Gastrocnemius medialis (tissue), 4 donors: ENCODE measurements around the gene TMEM132A. TPM values are rescaled to one million over a fixed set of nuclear protein-coding genes. Genes with fewer than 3 reads are reported as not detected.
A peak's percentile ranks its signal among the peaks of the same experiment; 100 is the strongest.
"Not testable (repeated sequence)": the region's sequence is repeated elsewhere in the genome, so short reads cannot be mapped to it uniquely, and the experiment has no call there.

Experiments
- ATAC-seq, 2 donors: fragments of 150-250 bp; one replicate each; pipeline ENCODE4 v1.9.1; 2016
- DNase-seq, 2 donors: peaks; one replicate each; pipeline ENCODE4 v3.0.0-alpha.2; 2019
- H3K27ac ChIP-seq, 4 donors: fragments of 200-600 bp; sonication (generic); 1 replicate in 1 of 4; 2 replicates in 3 of 4; pipeline ENCODE4 v1.5.1; 2016 to 2018; ENCODE audit warnings: mild to moderate bottlenecking in 2 of 4, moderate library complexity in 1 of 4
- H3K27me3 ChIP-seq, 3 donors: fragments of 200-600 bp; sonication (generic) in 2 of 3; 1 replicate in 1 of 3; 2 replicates in 2 of 3; pipeline versions ENCODE4 v1.5.1 to v1.6.0; 2016 to 2019; ENCODE audit warnings: mild to moderate bottlenecking in 1 of 3, moderate library complexity in 1 of 3
- H3K36me3 ChIP-seq, 2 donors: fragments of 200-600 bp; sonication (generic) in 1 of 2; one replicate each; pipeline ENCODE4 v1.5.1; 2017 to 2018
- H3K4me1 ChIP-seq, 2 donors: fragments of 200-600 bp; sonication (generic) in 1 of 2; one replicate each; pipeline ENCODE4 v1.5.1; 2016 to 2017; ENCODE audit warnings: mild to moderate bottlenecking in 2 of 2
- H3K4me3 ChIP-seq, 4 donors: fragments of 200-600 bp; sonication (generic) in 3 of 4; 1 replicate in 1 of 4; 2 replicates in 3 of 4; pipeline ENCODE4 v1.5.1; 2016 to 2019; ENCODE audit warnings: mild to moderate bottlenecking in 2 of 4
- H3K9me3 ChIP-seq, 3 donors: fragments of 200-600 bp; sonication (generic) in 2 of 3; 1 replicate in 1 of 3; 2 replicates in 2 of 3; pipeline ENCODE4 v1.5.1; 2016 to 2019
- CTCF ChIP-seq, 5 experiments: fragments of 450-650 bp in 3 of 5; fragments of 200-600 bp in 2 of 5; sonication (generic) in 2 of 5; IDR thresholded peaks in 4 of 5; conservative IDR thresholded peaks in 1 of 5; 1 replicate in 4 of 5; 2 replicates in 1 of 5; pipeline ENCODE4 v1.5.1; 2016 to 2019; ENCODE audit warnings: antibody characterized with exemption in 5 of 5, mild to moderate bottlenecking in 3 of 5, moderate library complexity in 3 of 5
- POLR2A ChIP-seq, 2 donors: fragments of 450-650 bp; IDR thresholded peaks; one replicate each; pipeline ENCODE4 v1.6.1; 2017; ENCODE audit warnings: antibody characterized with exemption in 2 of 2, mild to moderate bottlenecking in 2 of 2, moderate library complexity in 2 of 2
- in situ Hi-C, 4 donors: fragments of 200-750 bp; cut with MboI; loops; one replicate each; pipeline versions ENCODE4 v1.15.0 to v1.8.0; 2017; ENCODE audit warnings: low sequenced_read_pairs in 4 of 4
- intact Hi-C: fragments of 100-400 bp; cut with DNase I; formaldehyde crosslinking; loops from one replicate; pipeline ENCODE4 v1.15.1; 2023; ENCODE audit warnings: low total_unique reads
- total RNA-seq, 4 donors: library from RNA; depleted of rRNA; stranded (reverse); fragments of >200 nt; gene quantifications; one replicate each; pipeline versions ENCODE4 v1.1.0 to v1.2.3, GENCODE V29; 2016

TMEM132A gene
- total RNA-seq, 4 donors from 2014 or later, result 2.5 to 3.7 (median 3.1) TPM

- H3K27me3 ChIP-seq, result no peaks in the 10 kb centered on the region
- no peak for ATAC-seq
- no peak overlapping the region for H3K27ac ChIP-seq
- H3K9me3 ChIP-seq, result no peaks in the 10 kb centered on the region
- H3K36me3 ChIP-seq, result no peaks in the 10 kb centered on the region
- no peak for TF ChIP-seq CTCF (IDR thresholded peaks at IDR 0.05 in 4 of 5, conservative IDR thresholded peaks at IDR 0.05 in 1 of 5)
- no peak for TF ChIP-seq POLR2A (IDR thresholded peaks at IDR 0.05)
- H3K4me3 ChIP-seq, result no peak overlapping the region
- H3K4me1 ChIP-seq, result peaks cover 32 to 37% of the 10 kb centered on the region in 2 donors
- no peak for DNase-seq
- intact Hi-C loops (no loop called here), in situ Hi-C loops (loop anchor here in 1 of 4 donors (25.0 kb wide), 1 partner anchor 253 kb away; the partner anchor contains the start of gene VPS37C)
Observed at GRCh38 chr11:60908803-60909202, 15.5 kb upstream of the TMEM132A start.

GRCh38 chr11:60909680-60910280 lies 14.5 kb upstream of the TMEM132A start:
- H3K27ac ChIP-seq, intact Hi-C loops, H3K36me3 ChIP-seq, H3K9me3 ChIP-seq, H3K27me3 ChIP-seq, H3K4me3 ChIP-seq, ATAC-seq, DNase-seq: not testable (repeated sequence)
- in situ Hi-C loops, result loop anchor here in 1 of 4 donors (25.0 kb wide), 1 partner anchor 253 kb away; the partner anchor contains the start of gene VPS37C
- peaks cover 24 to 32% of the 10 kb centered on the region in 2 donors for H3K4me1 ChIP-seq

GRCh38 chr11:60910281-60910687 lies 14.0 kb upstream of the TMEM132A start:
- H3K27me3 ChIP-seq, result no peaks in the 10 kb centered on the region
- TF ChIP-seq POLR2A (IDR thresholded peaks at IDR 0.05) (no peak), CTCF (IDR thresholded peaks at IDR 0.05 in 4 of 5, conservative IDR thresholded peaks at IDR 0.05 in 1 of 5) (no peak)
- H3K4me1 ChIP-seq, result peaks cover 24 to 31% of the 10 kb centered on the region in 2 donors
- intact Hi-C loops, result no loop called here
- H3K9me3 ChIP-seq, result no peaks in the 10 kb centered on the region
- H3K36me3 ChIP-seq, result no peaks in the 10 kb centered on the region
- in situ Hi-C loops, result loop anchor here in 1 of 4 donors (25.0 kb wide), 1 partner anchor 252 kb away; the partner anchor contains the start of gene VPS37C
- no peak overlapping the region for H3K4me3 ChIP-seq
- DNase-seq (no peak), ATAC-seq (no peak)
- H3K27ac ChIP-seq, result no peak overlapping the region

- H3K4me3 ChIP-seq, result no peak overlapping the region
- no peaks in the 10 kb centered on the region for H3K36me3 ChIP-seq
- DNase-seq, result no peak
- intact Hi-C loops (no loop called here), in situ Hi-C loops (loop anchor here in 1 of 4 donors (25.0 kb wide), 1 partner anchor 251 kb away; the partner anchor contains the start of gene VPS37C)
- peaks cover 25 to 31% of the 10 kb centered on the region in 2 donors for H3K4me1 ChIP-seq
- H3K27me3 ChIP-seq, result no peaks in the 10 kb centered on the region
- no peaks in the 10 kb centered on the region for H3K9me3 ChIP-seq
- no peak overlapping the region for H3K27ac ChIP-seq
- TF ChIP-seq CTCF (IDR thresholded peaks at IDR 0.05 in 4 of 5, conservative IDR thresholded peaks at IDR 0.05 in 1 of 5) (peak in 1 of 5 experiments; percentile 15), POLR2A (IDR thresholded peaks at IDR 0.05) (no peak)
- ATAC-seq, result no peak
Observed at GRCh38 chr11:60910711-60911380, 13.4 kb upstream of the TMEM132A start.

- Histone ChIP-seq H3K36me3 (no peaks in the 10 kb centered on the region), H3K27me3 (no peaks in the 10 kb centered on the region), H3K27ac (peak overlapping the region in 3 of 4 donors; percentile 93 to 98 (median 93)), H3K9me3 (no peaks in the 10 kb centered on the region), H3K4me1 (peaks cover 36 to 40% of the 10 kb centered on the region in 2 donors), H3K4me3 (no peak overlapping the region)
- in situ Hi-C loops (loop anchor here in 1 of 4 donors (25.0 kb wide), 1 partner anchor 250 kb away; the partner anchor contains the start of gene VPS37C), intact Hi-C loops (no loop called here)
- no peak for TF ChIP-seq POLR2A (IDR thresholded peaks at IDR 0.05)
- TF ChIP-seq CTCF (IDR thresholded peaks at IDR 0.05 in 4 of 5, conservative IDR thresholded peaks at IDR 0.05 in 1 of 5), result no peak
- no peak for ATAC-seq
- DNase-seq, result no peak
Observed at GRCh38 chr11:60912223-60912850, 11.9 kb upstream of the TMEM132A start.
